Astrocyte (in vitro differentiated cells and primary cell): Measurements from ENCODE around the gene SLFN5.

Source experiments
- EZH2 ChIP-seq: IDR thresholded peaks from 2 replicates; pipeline ENCODE4 v1.6.1; 2012; ENCODE audit warnings: mild to moderate bottlenecking, low read length, inconsistent platforms; ENCODE audit not compliant: insufficient read depth
- TF ChIP-seq, protein P1 (sequence below): IDR thresholded peaks from 2 replicates; pipeline ENCODE4 v1.5.1; 2011; ENCODE audit warnings: low read depth, mild to moderate bottlenecking, inconsistent platforms, low read length, moderate library complexity; ENCODE audit not compliant: insufficient read depth

- TF ChIP-seq, protein P1, sequence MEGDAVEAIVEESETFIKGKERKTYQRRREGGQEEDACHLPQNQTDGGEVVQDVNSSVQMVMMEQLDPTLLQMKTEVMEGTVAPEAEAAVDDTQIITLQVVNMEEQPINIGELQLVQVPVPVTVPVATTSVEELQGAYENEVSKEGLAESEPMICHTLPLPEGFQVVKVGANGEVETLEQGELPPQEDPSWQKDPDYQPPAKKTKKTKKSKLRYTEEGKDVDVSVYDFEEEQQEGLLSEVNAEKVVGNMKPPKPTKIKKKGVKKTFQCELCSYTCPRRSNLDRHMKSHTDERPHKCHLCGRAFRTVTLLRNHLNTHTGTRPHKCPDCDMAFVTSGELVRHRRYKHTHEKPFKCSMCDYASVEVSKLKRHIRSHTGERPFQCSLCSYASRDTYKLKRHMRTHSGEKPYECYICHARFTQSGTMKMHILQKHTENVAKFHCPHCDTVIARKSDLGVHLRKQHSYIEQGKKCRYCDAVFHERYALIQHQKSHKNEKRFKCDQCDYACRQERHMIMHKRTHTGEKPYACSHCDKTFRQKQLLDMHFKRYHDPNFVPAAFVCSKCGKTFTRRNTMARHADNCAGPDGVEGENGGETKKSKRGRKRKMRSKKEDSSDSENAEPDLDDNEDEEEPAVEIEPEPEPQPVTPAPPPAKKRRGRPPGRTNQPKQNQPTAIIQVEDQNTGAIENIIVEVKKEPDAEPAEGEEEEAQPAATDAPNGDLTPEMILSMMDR = no peak
- no peak for TF ChIP-seq EZH2
These were observed 7.6 kb upstream of the SLFN5 start for GRCh38 chr17:35235289-35235688.
